BJ (cell line): ENCODE results near the gene BCL2L14. TPM values are rescaled to one million over a fixed set of nuclear protein-coding genes. Genes with fewer than 3 reads are reported as not detected.

Experiments used
- CTCF ChIA-PET: fragments of 350-600 bp; formaldehyde crosslinking; extraction: SDS; loops from one replicate; lab custom pipeline; 2021; ENCODE audit warnings: antibody characterized with exemption, inconsistent platforms; lab: Yijun Ruan, JAX
- POLR2A ChIA-PET: fragments of 300-600 bp; sonication (Branson Sonifier 250); formaldehyde crosslinking; extraction: SDS; loops from one replicate; lab custom pipeline; 2021; ENCODE audit warnings: antibody characterized with exemption; lab: Charles Lee
- DNase-seq: peaks from one replicate; pipeline ENCODE4 v3.0.0-alpha.2; 2011; ENCODE audit warnings: low read depth
- H3K27me3 ChIP-seq: 2 replicates; pipeline ENCODE4 v1.6.0; 2011; ENCODE audit warnings: low read length; ENCODE audit not compliant: control insufficient read depth, insufficient read depth
- H3K36me3 ChIP-seq: 2 replicates; pipeline ENCODE4 v1.5.1; 2011; ENCODE audit warnings: low read length; ENCODE audit not compliant: control insufficient read depth, insufficient read depth
- H3K4me3 ChIP-seq: 2 replicates; pipeline ENCODE4 v1.5.1; 2011; ENCODE audit warnings: low read depth, mild to moderate bottlenecking, control low read depth, low read length
- CTCF ChIP-seq: IDR thresholded peaks from 2 replicates; pipeline ENCODE4 v1.5.1; 2011; ENCODE audit warnings: low read depth, mild to moderate bottlenecking, control low read depth, inconsistent platforms, low read length, moderate library complexity; ENCODE audit not compliant: insufficient read depth
- polyA plus RNA-seq: library from polyadenylated mRNA; depleted of rRNA; stranded (reverse); fragments of >200 nt; gene quantifications from 2 replicates; pipeline ENCODE4 v1.2.3, GENCODE V29; 2011

BCL2L14 gene
- polyA plus RNA-seq, 1 experiment = not detected

GRCh38 chr12:12051668-12052067 lies 19.1 kb upstream of the BCL2L14 start:
- no peak for TF ChIP-seq CTCF
- DNase-seq = no peak
- Histone ChIP-seq H3K36me3 (no peaks in the 10 kb centered on the region), H3K27me3 (peaks cover 5% of the 10 kb centered on the region), H3K4me3 (no peak overlapping the region)
- ChIA-PET CTCF (interaction anchor here (0.5 kb wide), 1 partner anchor 18 kb away, joined by 3 read pairs; no protein-coding TSS in a partner anchor), POLR2A (no interaction called here)

- ChIA-PET CTCF (no interaction called here), POLR2A (no interaction called here)
- DNase-seq = no peak
- Histone ChIP-seq H3K27me3 (peaks cover 3% of the 10 kb centered on the region), H3K36me3 (no peaks in the 10 kb centered on the region), H3K4me3 (no peak overlapping the region)
- no peak for TF ChIP-seq CTCF
Measured at GRCh38 chr12:12054993-12055392, 15.7 kb upstream of the BCL2L14 start.

DNA sequence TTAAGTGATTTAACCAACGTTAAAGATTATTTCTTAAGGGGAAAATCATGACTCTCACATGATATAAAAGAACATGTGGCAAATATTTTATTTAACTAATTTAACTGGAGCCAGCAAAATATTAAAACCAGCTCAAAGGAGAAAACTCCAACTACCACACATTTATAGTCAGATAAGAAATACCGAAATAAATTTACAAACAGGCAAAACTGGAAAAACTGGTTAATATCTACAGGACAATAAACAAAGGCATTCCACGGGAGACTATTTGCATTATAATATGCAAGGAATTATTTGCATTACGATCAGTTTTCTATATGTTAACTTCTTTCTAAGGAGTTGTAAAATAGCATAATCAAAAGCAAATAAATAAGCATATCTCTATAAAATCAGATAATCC lies 13.8 kb upstream of the BCL2L14 start:
- POLR2A ChIA-PET = no interaction called here
- Histone ChIP-seq H3K27me3 (peaks cover 3% of the 10 kb centered on the region; the same call in 1 of the 2 replicates), H3K36me3 (no peaks in the 10 kb centered on the region), H3K4me3 (no peak overlapping the region)
- no peak for DNase-seq
- CTCF ChIA-PET = interaction anchor here (1.2 to 1.5 kb wide), 2 partner anchors 15 to 23 kb away, joined by 3 read pairs; no protein-coding TSS in a partner anchor
- TF ChIP-seq CTCF = no peak

DNA sequence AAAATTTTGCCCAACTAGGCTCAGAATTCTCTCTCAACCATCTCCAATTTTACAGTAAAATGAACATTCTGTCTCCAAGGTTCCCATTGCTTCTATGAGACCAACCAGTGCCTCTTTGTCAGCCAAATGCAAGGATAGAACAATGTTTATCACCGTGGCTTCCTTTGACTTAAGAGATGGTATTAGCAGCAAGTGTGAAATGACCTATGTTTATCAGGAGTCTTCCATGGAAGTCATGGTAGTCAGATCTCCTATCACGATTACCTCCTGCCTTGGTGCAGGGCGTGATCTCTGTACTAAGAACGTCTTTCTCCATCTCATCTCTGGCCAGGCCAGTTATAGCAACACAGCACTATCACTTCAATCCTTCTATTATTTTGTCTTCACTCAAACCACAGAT lies 6.1 kb upstream of the BCL2L14 start:
- CTCF ChIA-PET = no interaction called here

GRCh38 chr12:12068751-12069150 lies 2.0 kb upstream of the BCL2L14 start:
- TF ChIP-seq CTCF = no peak
- CTCF ChIA-PET = no interaction called here
- POLR2A ChIA-PET = no interaction called here

More for the DNA sequence above, 6.1 kb upstream of the BCL2L14 start:
- no peak for DNase-seq
- Histone ChIP-seq H3K36me3 (no peaks in the 10 kb centered on the region), H3K4me3 (no peak overlapping the region), H3K27me3 (peaks cover 8% of the 10 kb centered on the region)
- no peak for TF ChIP-seq CTCF
- POLR2A ChIA-PET = no interaction called here

More at GRCh38 chr12:12068751-12069150, 2.0 kb upstream of the BCL2L14 start:
- no peak for DNase-seq
- Histone ChIP-seq H3K27me3 (peaks cover 17% of the 10 kb centered on the region), H3K36me3 (no peaks in the 10 kb centered on the region), H3K4me3 (no peak overlapping the region)
